DOHH2 (cell line): ENCODE measurements around the gene ARID5B.

Source experiments
- H3F3A ChIP-seq: fragments of 200-600 bp; sonication (generic), shearing (Covaris generic); 2 replicates; pipeline ENCODE4 v1.6.0; 2016; ENCODE audit warnings: antibody characterized with exemption, mild to moderate bottlenecking; ENCODE audit not compliant: control insufficient read depth, insufficient read depth
- H3K27ac ChIP-seq: fragments of 200-600 bp; sonication (generic); 2 replicates; pipeline ENCODE4 v1.5.1; 2014; ENCODE audit warnings: low read depth, mild to moderate bottlenecking, low read length, moderate library complexity
- H3K27me3 ChIP-seq: fragments of 200-600 bp; sonication (generic); 2 replicates; pipeline ENCODE4 v1.6.1; 2014; ENCODE audit warnings: mild to moderate bottlenecking, low read length, mixed read lengths; ENCODE audit not compliant: control insufficient read depth
- H3K36me3 ChIP-seq: fragments of 200-600 bp; sonication (generic); 2 replicates; pipeline ENCODE4 v1.6.1; 2014; ENCODE audit warnings: mild to moderate bottlenecking, low read length, moderate library complexity, mixed read lengths; ENCODE audit not compliant: control insufficient read depth
- H3K4me1 ChIP-seq: fragments of 200-600 bp; sonication (generic); 2 replicates; pipeline ENCODE4 v1.6.1; 2014; ENCODE audit warnings: mild to moderate bottlenecking, low read length, mixed read lengths; ENCODE audit not compliant: control insufficient read depth
- H3K4me2 ChIP-seq: fragments of 200-600 bp; sonication (generic); 2 replicates; pipeline ENCODE4 v1.6.0; 2014; ENCODE audit warnings: mild to moderate bottlenecking, low read length, moderate library complexity
- H3K4me3 ChIP-seq: fragments of 200-600 bp; sonication (generic); 2 replicates; pipeline ENCODE4 v1.5.1; 2014; ENCODE audit warnings: mild to moderate bottlenecking, low read length, mixed read lengths
- H3K79me2 ChIP-seq: fragments of 200-600 bp; sonication (generic); 2 replicates; pipeline ENCODE4 v1.6.1; 2014; ENCODE audit warnings: mild to moderate bottlenecking, low read length, mixed read lengths; ENCODE audit not compliant: control insufficient read depth
- H3K9me2 ChIP-seq: fragments of 200-600 bp; sonication (generic); replicated peaks from 2 replicates; pipeline ENCODE4 v1.6.1; 2014; ENCODE audit warnings: mild to moderate bottlenecking, low read length, mixed read lengths; ENCODE audit not compliant: control insufficient read depth
- H3K9me3 ChIP-seq: fragments of 200-600 bp; sonication (generic); 2 replicates; pipeline ENCODE4 v1.6.1; 2014; ENCODE audit warnings: antibody characterized with exemption, low read length, mixed read lengths; ENCODE audit not compliant: control insufficient read depth, insufficient read depth
- H4K20me1 ChIP-seq: fragments of 200-600 bp; sonication (generic); 2 replicates; pipeline ENCODE4 v1.6.0; 2014; ENCODE audit warnings: low read depth, mild to moderate bottlenecking, antibody characterized with exemption, low read length, moderate library complexity; ENCODE audit not compliant: control insufficient read depth, insufficient read depth
- EZH2phosphoT487 ChIP-seq: fragments of 200-600 bp; sonication (generic); IDR thresholded peaks from 2 replicates; pipeline ENCODE4 v1.6.1; 2017; ENCODE audit warnings: borderline replicate concordance, mild to moderate bottlenecking, antibody characterized with exemption, low read length, moderate library complexity, mixed read lengths
- TF ChIP-seq, protein P1 (sequence below): fragments of 200-600 bp; sonication (generic); IDR thresholded peaks from one replicate; pipeline ENCODE4 v1.5.1; 2014; ENCODE audit warnings: antibody characterized with exemption, mild to moderate bottlenecking, low read depth, low read length; ENCODE audit not compliant: poor library complexity, severe bottlenecking

ARID5B gene

GRCh38 chr10:61990761-61991135 lies 89.2 kb downstream of the ARID5B start:
- Histone ChIP-seq H4K20me1 (no peaks in the 10 kb centered on the region), H3K9me3 (no peaks in the 10 kb centered on the region), H3K27me3 (no peaks in the 10 kb centered on the region), H3K27ac (peak overlapping the region; percentile 89; the same call in 1 of the 2 replicates), H3K4me1 (peaks cover 100% of the 10 kb centered on the region), H3K79me2 (peaks cover 83% of the 10 kb centered on the region), H3K4me3 (no peak overlapping the region), H3K36me3 (peaks cover 21% of the 10 kb centered on the region), H3K4me2 (no peak overlapping the region; the same call in 1 of the 2 replicates), H3K9me2 (no peaks in the 10 kb centered on the region), H3F3A (peaks cover 20% of the 10 kb centered on the region)
- TF ChIP-seq, protein P1, sequence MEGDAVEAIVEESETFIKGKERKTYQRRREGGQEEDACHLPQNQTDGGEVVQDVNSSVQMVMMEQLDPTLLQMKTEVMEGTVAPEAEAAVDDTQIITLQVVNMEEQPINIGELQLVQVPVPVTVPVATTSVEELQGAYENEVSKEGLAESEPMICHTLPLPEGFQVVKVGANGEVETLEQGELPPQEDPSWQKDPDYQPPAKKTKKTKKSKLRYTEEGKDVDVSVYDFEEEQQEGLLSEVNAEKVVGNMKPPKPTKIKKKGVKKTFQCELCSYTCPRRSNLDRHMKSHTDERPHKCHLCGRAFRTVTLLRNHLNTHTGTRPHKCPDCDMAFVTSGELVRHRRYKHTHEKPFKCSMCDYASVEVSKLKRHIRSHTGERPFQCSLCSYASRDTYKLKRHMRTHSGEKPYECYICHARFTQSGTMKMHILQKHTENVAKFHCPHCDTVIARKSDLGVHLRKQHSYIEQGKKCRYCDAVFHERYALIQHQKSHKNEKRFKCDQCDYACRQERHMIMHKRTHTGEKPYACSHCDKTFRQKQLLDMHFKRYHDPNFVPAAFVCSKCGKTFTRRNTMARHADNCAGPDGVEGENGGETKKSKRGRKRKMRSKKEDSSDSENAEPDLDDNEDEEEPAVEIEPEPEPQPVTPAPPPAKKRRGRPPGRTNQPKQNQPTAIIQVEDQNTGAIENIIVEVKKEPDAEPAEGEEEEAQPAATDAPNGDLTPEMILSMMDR = no peak
- TF ChIP-seq EZH2phosphoT487 = no peak

GRCh38 chr10:61991166-61991565 lies 89.7 kb downstream of the ARID5B start:
- peaks cover 100% of the 10 kb centered on the region for H3K4me1 ChIP-seq

GRCh38 chr10:61992059-61992460 lies 90.6 kb downstream of the ARID5B start:
- H3F3A ChIP-seq = peaks cover 20% of the 10 kb centered on the region
- peaks cover 18% of the 10 kb centered on the region for H3K36me3 ChIP-seq
- H3K9me2 ChIP-seq = no peaks in the 10 kb centered on the region
- H3K4me1 ChIP-seq = peaks cover 100% of the 10 kb centered on the region
- peak overlapping the region; percentile 89 for H3K27ac ChIP-seq
- H3K4me2 ChIP-seq = peak overlapping the region; percentile 88
- no peaks in the 10 kb centered on the region for H4K20me1 ChIP-seq
- H3K27me3 ChIP-seq = no peaks in the 10 kb centered on the region
- H3K79me2 ChIP-seq = peaks cover 80% of the 10 kb centered on the region
- peak overlapping the region; percentile 67 for H3K4me3 ChIP-seq
- no peaks in the 10 kb centered on the region for H3K9me3 ChIP-seq
- TF ChIP-seq EZH2phosphoT487 = no peak
- TF ChIP-seq, protein P1 = no peak

More at GRCh38 chr10:61991166-61991565, 89.7 kb downstream of the ARID5B start:
- Histone ChIP-seq H3K79me2 (peaks cover 82% of the 10 kb centered on the region), H3K4me2 (no peak overlapping the region; the same call in 1 of the 2 replicates), H3K9me2 (no peaks in the 10 kb centered on the region), H3K4me3 (no peak overlapping the region), H4K20me1 (no peaks in the 10 kb centered on the region), H3F3A (peaks cover 20% of the 10 kb centered on the region), H3K27ac (peak overlapping the region; percentile 89), H3K27me3 (no peaks in the 10 kb centered on the region), H3K9me3 (no peaks in the 10 kb centered on the region), H3K36me3 (peaks cover 21% of the 10 kb centered on the region)
- TF ChIP-seq, protein P1 = no peak
- TF ChIP-seq EZH2phosphoT487 = no peak
